Aorta (tissue), 5 donors: ENCODE measurements around the gene CPA1. TPM values are rescaled to one million over a fixed set of nuclear protein-coding genes. Genes with fewer than 3 reads are reported as not detected.

Experiments used
- ATAC-seq: fragments of 200-7000 bp; cut with Tn5 transposase; one replicate; pipeline ENCODE4 v1.9.1; 2022; ENCODE audit warnings: moderate library complexity; ENCODE audit not compliant: low FRiP score
- DNase-seq, 2 donors: peaks; one replicate each; pipeline ENCODE4 v3.0.0-alpha.2; 2020
- H3K27ac ChIP-seq, 2 donors: one replicate each; pipeline ENCODE4 v1.5.1; 2013; ENCODE audit warnings: low read length in 2 of 2, mild to moderate bottlenecking in 2 of 2, moderate library complexity in 2 of 2, control low read depth in 1 of 2, inconsistent platforms in 1 of 2, low read depth in 1 of 2
- H3K27me3 ChIP-seq, 2 donors: one replicate each; pipeline ENCODE4 v1.6.1; 2013; ENCODE audit warnings: control low read depth in 1 of 2, low read length in 1 of 2, mild to moderate bottlenecking in 1 of 2, moderate library complexity in 1 of 2; ENCODE audit not compliant: insufficient read depth in 2 of 2, control insufficient read depth in 1 of 2
- H3K36me3 ChIP-seq, 2 donors: one replicate each; pipeline ENCODE4 v1.6.1; 2013; ENCODE audit warnings: control low read depth in 1 of 2, low read length in 1 of 2, mild to moderate bottlenecking in 1 of 2; ENCODE audit not compliant: insufficient read depth in 2 of 2, control insufficient read depth in 1 of 2
- H3K4me1 ChIP-seq, 2 donors: one replicate each; pipeline ENCODE4 v1.6.1; 2013; ENCODE audit warnings: low read length in 2 of 2, control low read depth in 1 of 2, mild to moderate bottlenecking in 1 of 2, moderate library complexity in 1 of 2; ENCODE audit not compliant: insufficient read depth in 2 of 2, control insufficient read depth in 1 of 2
- H3K4me3 ChIP-seq, 2 donors: one replicate each; pipeline ENCODE4 v1.5.1; 2013; ENCODE audit warnings: low read length in 2 of 2, control low read depth in 1 of 2, mild to moderate bottlenecking in 1 of 2
- H3K9me3 ChIP-seq: one replicate; pipeline ENCODE4 v1.6.1; 2013; ENCODE audit warnings: mild to moderate bottlenecking, low read length; ENCODE audit not compliant: control insufficient read depth
- WGBS, 2 donors: extraction: QIAGEN DNeasy Blood & Tissue Kit; methylation state at CpG; one replicate each; pipeline ENCODE4 v1.1.7; 2013; 5-methylcytosine and 5-hydroxymethylcytosine counted together
- intact Hi-C, 2 donors: fragments of 100-400 bp; cut with DNase I; formaldehyde crosslinking; loops; one replicate each; pipeline versions ENCODE4 v1.14.2 to v1.15.0; 2022
- polyA plus RNA-seq, 2 donors: library from polyadenylated mRNA; stranded (reverse); fragments of 200-250 nt; gene quantifications; one replicate each; pipeline ENCODE4 v1.2.3, GENCODE V29; 2013
- total RNA-seq, 2 donors: library from RNA; stranded (reverse); fragmentation: NEBNext Ultra II Directional; extraction: Animal tissue kit (Norgen Biotek cat#: 25700); gene quantifications; one replicate each; pipeline ENCODE4 v1.2.1, GENCODE V29; 2021
- donor health status: healthy with polysubstance abuse.
- donor health status: Bipolar disorder and iron deficiency.
- donor health status: DM: no; HTN: no; CAD: no.
- donor health status: DM: no; HTN: no; CAD: no.
- donor health status: DM: yes; HTN: yes; CAD: no.

CPA1 gene
- total and polyA plus RNA-seq, 4 donors: 3.6 to 9.4 (median 6.2) TPM

GRCh38 chr7:130409067-130409711 is 28.9 kb downstream of the CPA1 start:
- H3K36me3 ChIP-seq: no peaks in the 10 kb centered on the region
- no peak for DNase-seq
- no peaks in the 10 kb centered on the region for H3K9me3 ChIP-seq
- intact Hi-C loops: no loop called here
- no peak for ATAC-seq
- H3K4me1 ChIP-seq: no peaks in the 10 kb centered on the region
- WGBS, 2 donors: 72% methylated on average over 3 of the region's 3 CpGs
- no peak overlapping the region for H3K27ac ChIP-seq
- H3K27me3 ChIP-seq: no peaks in the 10 kb centered on the region
- H3K4me3 ChIP-seq: no peak overlapping the region

GRCh38 chr7:130409712-130410072 is 29.4 kb downstream of the CPA1 start:
- Histone ChIP-seq H3K4me3 (no peak overlapping the region), H3K4me1 (no peaks in the 10 kb centered on the region), H3K27ac (no peak overlapping the region), H3K27me3 (no peaks in the 10 kb centered on the region), H3K36me3 (no peaks in the 10 kb centered on the region), H3K9me3 (no peaks in the 10 kb centered on the region)
- intact Hi-C loops: no loop called here
- WGBS, 2 donors: 86 to 91% methylated on average over 4 of the region's 4 CpGs
- ATAC-seq (no peak), DNase-seq (no peak)

- ATAC-seq: no peak
These were observed 30.7 kb downstream of the CPA1 start for GRCh38 chr7:130410868-130411541.

GRCh38 chr7:130413201-130413600 is 32.9 kb downstream of the CPA1 start:
- DNase-seq (no peak), ATAC-seq (no peak)
- H3K9me3 ChIP-seq: no peaks in the 10 kb centered on the region
- no peak overlapping the region for H3K4me3 ChIP-seq
- intact Hi-C loops: no loop called here
- H3K4me1 ChIP-seq: no peaks in the 10 kb centered on the region
- no peaks in the 10 kb centered on the region for H3K27me3 ChIP-seq
- 97 to 100% methylated on average over 4 of the region's 4 CpGs for WGBS, 2 donors
- H3K36me3 ChIP-seq: no peaks in the 10 kb centered on the region
- no peak overlapping the region for H3K27ac ChIP-seq

More at GRCh38 chr7:130410868-130411541, 30.7 kb downstream of the CPA1 start:
- DNase-seq: no peak
- Histone ChIP-seq H3K4me3 (no peak overlapping the region), H3K27me3 (no peaks in the 10 kb centered on the region), H3K9me3 (no peaks in the 10 kb centered on the region), H3K4me1 (no peaks in the 10 kb centered on the region), H3K36me3 (no peaks in the 10 kb centered on the region), H3K27ac (no peak overlapping the region)
- WGBS, 2 donors: 34 to 41% methylated on average over 4 of the region's 4 CpGs
- intact Hi-C loops: no loop called here

GRCh38 chr7:130415006-130415405 is 34.7 kb downstream of the CPA1 start:
- Histone ChIP-seq H3K36me3 (no peaks in the 10 kb centered on the region), H3K4me1 (no peaks in the 10 kb centered on the region), H3K9me3 (no peaks in the 10 kb centered on the region), H3K27me3 (no peaks in the 10 kb centered on the region), H3K27ac (no peak overlapping the region), H3K4me3 (no peak overlapping the region)
- intact Hi-C loops: no loop called here
- ATAC-seq: no peak
- no peak for DNase-seq

- Histone ChIP-seq H3K9me3 (no peaks in the 10 kb centered on the region), H3K27me3 (no peaks in the 10 kb centered on the region), H3K27ac (no peak overlapping the region), H3K36me3 (no peaks in the 10 kb centered on the region), H3K4me3 (no peak overlapping the region), H3K4me1 (no peaks in the 10 kb centered on the region)
- intact Hi-C loops: no loop called here
- ATAC-seq (no peak), DNase-seq (no peak)
- 53 to 57% methylated on average over 5 of the region's 5 CpGs for WGBS, 2 donors
These were observed 36.9 kb downstream of the CPA1 start for GRCh38 chr7:130417213-130417612.

- intact Hi-C loops: no loop called here
- Histone ChIP-seq H3K9me3 (no peaks in the 10 kb centered on the region), H3K27ac (no peak overlapping the region), H3K36me3 (no peaks in the 10 kb centered on the region), H3K4me3 (no peak overlapping the region), H3K27me3 (no peaks in the 10 kb centered on the region), H3K4me1 (no peaks in the 10 kb centered on the region)
- WGBS, 2 donors: 97 to 98% methylated on average over 7 of the region's 7 CpGs
- ATAC-seq: no peak
- DNase-seq: no peak
These were observed 38.0 kb downstream of the CPA1 start for GRCh38 chr7:130418306-130418705.

- Histone ChIP-seq H3K27me3 (no peaks in the 10 kb centered on the region), H3K9me3 (no peaks in the 10 kb centered on the region), H3K4me3 (no peak overlapping the region), H3K4me1 (no peaks in the 10 kb centered on the region), H3K27ac (no peak overlapping the region), H3K36me3 (no peaks in the 10 kb centered on the region)
- DNase-seq (no peak), ATAC-seq (no peak)
- intact Hi-C loops: no loop called here
- 92 to 95% methylated on average over 5 of the region's 5 CpGs for WGBS, 2 donors
These were observed 39.4 kb downstream of the CPA1 start for GRCh38 chr7:130419658-130420057.

- DNase-seq: no peak
- Histone ChIP-seq H3K4me3 (no peak overlapping the region), H3K27me3 (no peaks in the 10 kb centered on the region), H3K4me1 (no peaks in the 10 kb centered on the region), H3K27ac (no peak overlapping the region), H3K36me3 (no peaks in the 10 kb centered on the region), H3K9me3 (no peaks in the 10 kb centered on the region)
- intact Hi-C loops: no loop called here
- WGBS, 2 donors: 44 to 48% methylated on average over 4 of the region's 4 CpGs
- ATAC-seq: no peak
These were observed 40.8 kb downstream of the CPA1 start for GRCh38 chr7:130420943-130421578.
